Stimulated activated CD8-positive, alpha-beta memory T cell treated with anti-CD3 and anti-CD28 coated beads, Interleukin-12 subunit alpha, Interleukin-12 subunit beta, amount 100 ng/mL, for 24 hours (primary cell): Measurements from ENCODE around the gene CBX1.
"Not testable (repeated sequence)": the region's sequence is repeated elsewhere in the genome, so short reads cannot be mapped to it uniquely, and the experiment has no call there.

ENCODE experiments used
- DNase-seq: peaks from one replicate; pipeline ENCODE4 v3.0.0-alpha.2; 2020; ENCODE audit errors: extremely low read depth

The CBX1 gene

GRCh38 chr17:48123111-48123510, 21.8 kb upstream of the CBX1 start:
- DNase-seq: no peak

- DNase-seq: no peak
These were observed 21.4 kb upstream of the CBX1 start for GRCh38 chr17:48122665-48123045.

- no peak for DNase-seq
These were observed 20.8 kb upstream of the CBX1 start for GRCh38 chr17:48121923-48122664.

GRCh38 chr17:48113201-48113676, 12.0 kb upstream of the CBX1 start:
- DNase-seq: no peak

- no peak for DNase-seq
These were observed 10.6 kb upstream of the CBX1 start for GRCh38 chr17:48111937-48112241.

GRCh38 chr17:48110761-48111160, 9.5 kb upstream of the CBX1 start:
- DNase-seq: no peak

GRCh38 chr17:48107137-48108055, 6.1 kb upstream of the CBX1 start, which contains the start of gene SNX11:
Gene SNX11 (plus strand): TSS chr17:48107766. CDS start chr17:48112044, 4,278 bp downstream.
- peak; percentile 82 for DNase-seq

- DNase-seq: no peak
These were observed 5.5 kb upstream of the CBX1 start for GRCh38 chr17:48106802-48107136.

- no peak for DNase-seq
These were observed 3.2 kb upstream of the CBX1 start for GRCh38 chr17:48104440-48104839.

GRCh38 chr17:48102798-48103715, 1.8 kb upstream of the CBX1 start:
- no peak for DNase-seq

- no peak for DNase-seq
These were observed 919 bp upstream of the CBX1 start for GRCh38 chr17:48102043-48102750.

GRCh38 chr17:48100591-48101011, 677 bp downstream of the CBX1 start:
- DNase-seq: no peak

GRCh38 chr17:48100160-48100559, 1.1 kb downstream of the CBX1 start:
- no peak for DNase-seq

- no peak for DNase-seq
These were observed 5.7 kb downstream of the CBX1 start for GRCh38 chr17:48095611-48096010.

GRCh38 chr17:48093341-48094045, 7.8 kb downstream of the CBX1 start:
- DNase-seq: no peak

GRCh38 chr17:48084932-48085331, 16.3 kb downstream of the CBX1 start:
- DNase-seq: no peak

- no peak for DNase-seq
These were observed 19.4 kb downstream of the CBX1 start for GRCh38 chr17:48081858-48082257.

GRCh38 chr17:48077152-48077551, 24.1 kb downstream of the CBX1 start:
- not testable (repeated sequence) for DNase-seq

GRCh38 chr17:48074322-48075081, 26.8 kb downstream of the CBX1 start:
- DNase-seq: peak; percentile 33

- DNase-seq: not testable (repeated sequence)
These were observed 27.6 kb downstream of the CBX1 start for GRCh38 chr17:48073566-48074094.
